Activated B cell treated with CpG ODN at 0.5 μM for 24 hours (primary cell): ENCODE data around the gene CCM2L. TPM values are rescaled to one million over a fixed set of nuclear protein-coding genes. Genes with fewer than 3 reads are reported as not detected.

Experiments
- ATAC-seq: fragments of 200-7000 bp; cut with Tn5 transposase; one replicate; pipeline ENCODE4 v1.10.0; 2021; ENCODE audit warnings: low read depth, mild to moderate bottlenecking, moderate library complexity
- CTCF ChIA-PET: fragments of 350-600 bp; sonication (Branson Sonifier 250); formaldehyde crosslinking; loops from one replicate; lab custom pipeline; 2021; ENCODE audit warnings: antibody characterized with exemption; lab: Charles Lee
- POLR2A ChIA-PET: fragments of 350-600 bp; sonication (Branson Sonifier 250); formaldehyde crosslinking; loops from one replicate; lab custom pipeline; 2021; ENCODE audit warnings: antibody characterized with exemption; lab: Charles Lee
- DNase-seq: peaks from one replicate; pipeline ENCODE4 v3.0.0; 2022
- H3K27ac Mint-ChIP-seq: one replicate; pipeline ENCODE4 v1.8.0; 2020; ENCODE audit warnings: mixed read lengths
- H3K27me3 Mint-ChIP-seq: one replicate; pipeline ENCODE4 v1.8.0; 2021; ENCODE audit warnings: mixed read lengths
- H3K36me3 Mint-ChIP-seq: one replicate; pipeline ENCODE4 v1.8.0; 2021; ENCODE audit warnings: low read depth, mixed read lengths
- H3K4me1 Mint-ChIP-seq: one replicate; pipeline ENCODE4 v1.8.0; 2021; ENCODE audit warnings: mixed read lengths
- H3K4me3 Mint-ChIP-seq: one replicate; pipeline ENCODE4 v1.8.0; 2020; ENCODE audit warnings: mild to moderate bottlenecking, mixed read lengths
- H3K9me3 Mint-ChIP-seq: one replicate; pipeline ENCODE4 v1.8.0; 2020; ENCODE audit warnings: mixed read lengths
- CTCF ChIP-seq: fragments of 200-600 bp; IDR thresholded peaks from one replicate; pipeline ENCODE4 v1.8.0; 2022; ENCODE audit warnings: antibody characterized with exemption, mild to moderate bottlenecking
- intact Hi-C: fragments of 100-400 bp; cut with micrococcal nuclease; formaldehyde crosslinking; loops from one replicate; pipeline ENCODE4 v1.15.1; 2024
- total RNA-seq: library from RNA; stranded (reverse); gene quantifications from 2 replicates; pipeline ENCODE4 v1.2.3, GENCODE V29; 2022

CCM2L gene
- total RNA-seq, 1 donor from 2014 or later: 0.11 TPM

- no peak for ATAC-seq
- Mint-ChIP-seq H3K27ac (no peak overlapping the region), H3K9me3 (no peaks in the 10 kb centered on the region), H3K36me3 (no peaks in the 10 kb centered on the region), H3K4me1 (peaks cover 5% of the 10 kb centered on the region), H3K4me3 (no peak overlapping the region), H3K27me3 (peaks cover 30% of the 10 kb centered on the region)
- DNase-seq: no peak
- TF ChIP-seq CTCF: no peak
- ChIA-PET CTCF (no interaction called here), POLR2A (no interaction called here)
- intact Hi-C loops: no loop called here
These were observed 34.4 kb upstream of the CCM2L start for GRCh38 chr20:31975874-31976273.

- no peak for ATAC-seq
- POLR2A ChIA-PET: no interaction called here
- DNase-seq: no peak
- Mint-ChIP-seq H3K4me1 (peaks cover 5% of the 10 kb centered on the region), H3K9me3 (no peaks in the 10 kb centered on the region), H3K4me3 (no peak overlapping the region), H3K27ac (no peak overlapping the region), H3K27me3 (peaks cover 32% of the 10 kb centered on the region), H3K36me3 (no peaks in the 10 kb centered on the region)
- TF ChIP-seq CTCF: no peak
- intact Hi-C loops: no loop called here
- CTCF ChIA-PET: no interaction called here
These were observed 33.2 kb upstream of the CCM2L start for GRCh38 chr20:31977080-31977479.

- Mint-ChIP-seq H3K36me3 (no peaks in the 10 kb centered on the region), H3K9me3 (no peaks in the 10 kb centered on the region), H3K4me1 (no peaks in the 10 kb centered on the region), H3K27ac (no peak overlapping the region), H3K4me3 (no peak overlapping the region), H3K27me3 (peaks cover 28% of the 10 kb centered on the region)
- TF ChIP-seq CTCF: no peak
- ChIA-PET CTCF (no interaction called here), POLR2A (no interaction called here)
- no peak for DNase-seq
- intact Hi-C loops: no loop called here
- no peak for ATAC-seq
These were observed 30.4 kb upstream of the CCM2L start for GRCh38 chr20:31979713-31980426.

GRCh38 chr20:31981784-31982183 lies 28.5 kb upstream of the CCM2L start:
- ChIA-PET POLR2A (no interaction called here), CTCF (no interaction called here)
- DNase-seq (no peak), ATAC-seq (no peak)
- no peak for TF ChIP-seq CTCF
- intact Hi-C loops: no loop called here
- Mint-ChIP-seq H3K4me3 (no peak overlapping the region), H3K4me1 (no peaks in the 10 kb centered on the region), H3K9me3 (no peaks in the 10 kb centered on the region), H3K27me3 (peaks cover 21% of the 10 kb centered on the region), H3K36me3 (no peaks in the 10 kb centered on the region), H3K27ac (no peak overlapping the region)

GRCh38 chr20:31984981-31985471 lies 25.2 kb upstream of the CCM2L start:
- intact Hi-C loops: no loop called here
- H3K27ac Mint-ChIP-seq: no peak overlapping the region
- ChIA-PET CTCF (no interaction called here), POLR2A (no interaction called here)
- H3K4me1 Mint-ChIP-seq: no peaks in the 10 kb centered on the region
- H3K4me3 Mint-ChIP-seq: no peak overlapping the region
- DNase-seq (no peak), ATAC-seq (no peak)
- no peaks in the 10 kb centered on the region for H3K36me3 Mint-ChIP-seq
- no peak for TF ChIP-seq CTCF
- peaks cover 13% of the 10 kb centered on the region for H3K27me3 Mint-ChIP-seq
- no peaks in the 10 kb centered on the region for H3K9me3 Mint-ChIP-seq
